ENCODE data around the gene FAM236D.
"Not testable (repeated sequence)": the region's sequence is repeated elsewhere in the genome, so short reads cannot be mapped to it uniquely, and the experiment has no call there.

FAM236D gene

GRCh38 chrX:72808110-72808509, at the start of gene FAM236D:
Gene FAM236D, minus strand, starts transcription at chrX:72808210. Its CDS starts 100 bp downstream, at chrX:72808110.
- not testable (repeated sequence) for DNase-seq

GRCh38 chrX:72837532-72837931, 29.5 kb upstream of the FAM236D start:
- not testable (repeated sequence) for DNase-seq

- DNase-seq, result not testable (repeated sequence)
Measured at GRCh38 chrX:72830701-72831100, 22.7 kb upstream of the FAM236D start.

GRCh38 chrX:72790390-72790789, 17.6 kb downstream of the FAM236D start:
- not testable (repeated sequence) for DNase-seq

GRCh38 chrX:72788142-72788541, 19.9 kb downstream of the FAM236D start:
- DNase-seq, result not testable (repeated sequence)

GRCh38 chrX:72783964-72784363, 24.0 kb downstream of the FAM236D start:
- DNase-seq, result not testable (repeated sequence)

GRCh38 chrX:72783365-72783936, 24.6 kb downstream of the FAM236D start:
- DNase-seq, result not testable (repeated sequence)

- DNase-seq, result not testable (repeated sequence)
Measured at GRCh38 chrX:72782560-72782959, 25.4 kb downstream of the FAM236D start, which contains the start of gene FAM236B. Gene FAM236B, minus strand, starts transcription at chrX:72782660. Its CDS starts 100 bp downstream, at chrX:72782560.

- DNase-seq, result not testable (repeated sequence)
Measured at GRCh38 chrX:72778146-72778545, 29.9 kb downstream of the FAM236D start.

- DNase-seq, result not testable (repeated sequence)
Measured at GRCh38 chrX:72777467-72777790, 30.6 kb downstream of the FAM236D start.

GRCh38 chrX:72776653-72777466, 31.1 kb downstream of the FAM236D start, which contains the start of gene DMRTC1B:
Gene DMRTC1B, plus strand, starts transcription at chrX:72776890. Its CDS starts 68,246 bp downstream, at chrX:72845136.
- DNase-seq, result not testable (repeated sequence)

- not testable (repeated sequence) for DNase-seq
Measured at GRCh38 chrX:72760454-72760853, 47.6 kb downstream of the FAM236D start.

Data from NCI-H2081 (cell line).